ENCODE measurements around the gene CBFA2T2.
A peak's percentile ranks its signal among the peaks of the same experiment; 100 is the strongest.

The CBFA2T2 gene

GRCh38 chr20:33654680-33655161 lies 164.8 kb downstream of the CBFA2T2 start:
- DNase-seq: no peak

GRCh38 chr20:33655164-33655563 lies 165.3 kb downstream of the CBFA2T2 start:
- DNase-seq: no peak

- DNase-seq: no peak
Observed at GRCh38 chr20:33656010-33656782, 166.3 kb downstream of the CBFA2T2 start.

GRCh38 chr20:33656783-33657703 lies 167.1 kb downstream of the CBFA2T2 start:
- no peak for DNase-seq

- no peak for DNase-seq
Observed at GRCh38 chr20:33657704-33658095, 167.8 kb downstream of the CBFA2T2 start.

GRCh38 chr20:33658510-33658909 lies 168.6 kb downstream of the CBFA2T2 start:
- DNase-seq: no peak

GRCh38 chr20:33658929-33659328 lies 169.0 kb downstream of the CBFA2T2 start:
- DNase-seq: no peak

- DNase-seq: no peak
Observed at GRCh38 chr20:33659341-33660034, 169.6 kb downstream of the CBFA2T2 start.

GRCh38 chr20:33660035-33660684 lies 170.3 kb downstream of the CBFA2T2 start:
- DNase-seq: no peak

- no peak for DNase-seq
Observed at GRCh38 chr20:33660685-33661058, 170.8 kb downstream of the CBFA2T2 start.

GRCh38 chr20:33662172-33662571 lies 172.3 kb downstream of the CBFA2T2 start, which contains the start of gene C20orf144:
TSS of gene C20orf144 (plus strand) at chr20:33662327. CDS start at chr20:33662346, 19 bp downstream.
- DNase-seq: no peak

GRCh38 chr20:33663161-33664084 lies 173.5 kb downstream of the CBFA2T2 start:
- peak; percentile 74 for DNase-seq

- DNase-seq: no peak
Observed at GRCh38 chr20:33664085-33664761, 174.3 kb downstream of the CBFA2T2 start.

GRCh38 chr20:33664762-33665144 lies 174.9 kb downstream of the CBFA2T2 start:
- no peak for DNase-seq

- peak; percentile 97 for DNase-seq
Observed at GRCh38 chr20:33666293-33667244, 176.7 kb downstream of the CBFA2T2 start, which contains the start of gene ACTL10. TSS of gene ACTL10 (plus strand) at chr20:33666943. CDS start at chr20:33667498, 555 bp downstream.

GRCh38 chr20:33667245-33667675 lies 177.4 kb downstream of the CBFA2T2 start:
- DNase-seq: no peak

- peak; percentile 69 for DNase-seq
Observed at GRCh38 chr20:33667676-33668465, 178.0 kb downstream of the CBFA2T2 start.
